ENCODE results near the gene GARIN5B.

GARIN5B gene

GRCh38 chr19:55320844-55321419 lies 42.1 kb downstream of the GARIN5B start:
- TF ChIP-seq CTCF (IDR thresholded peaks at IDR 0.05; ENCODE audit: borderline replicate concordance, control extremely low read depth, extremely low read depth, insufficient read depth, missing control alignments), result no peak
- DNase-seq (ENCODE audit: low spot score), result no peak
- in situ Hi-C loops (cut with MboI; ENCODE audit: low sequenced_read_pairs, unreplicated experiment), result no loop called here

GRCh38 chr19:55319785-55320184 lies 43.3 kb downstream of the GARIN5B start:
- in situ Hi-C loops (cut with MboI; ENCODE audit: low sequenced_read_pairs, unreplicated experiment), result no loop called here
- no peak for TF ChIP-seq CTCF (IDR thresholded peaks at IDR 0.05; ENCODE audit: borderline replicate concordance, control extremely low read depth, extremely low read depth, insufficient read depth, missing control alignments)
- no peak for DNase-seq (ENCODE audit: low spot score)

DNA sequence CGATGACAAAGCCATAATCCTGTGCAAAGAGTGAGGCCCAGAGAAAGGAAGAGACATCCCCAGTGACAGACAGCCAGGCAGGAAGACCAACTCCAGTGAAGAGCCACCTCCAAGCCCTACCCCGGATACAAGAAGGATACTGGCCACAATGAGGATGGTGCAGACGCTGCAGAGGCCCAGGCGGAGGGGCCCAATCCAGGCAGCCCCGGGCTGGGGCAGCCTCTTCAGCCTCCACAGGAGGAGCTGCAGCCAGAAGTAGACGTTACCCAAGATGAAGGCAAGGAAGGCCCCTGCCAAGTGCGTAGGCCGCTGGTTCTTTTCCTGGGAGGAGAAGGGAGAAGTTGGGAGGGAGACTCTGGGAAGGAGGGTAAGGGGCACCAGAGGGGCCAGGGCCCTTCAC lies 46.4 kb downstream of the GARIN5B start:
- DNase-seq (ENCODE audit: low spot score), result no peak
- in situ Hi-C loops (cut with MboI; ENCODE audit: low sequenced_read_pairs, unreplicated experiment), result no loop called here
- TF ChIP-seq CTCF (IDR thresholded peaks at IDR 0.05; ENCODE audit: borderline replicate concordance, control extremely low read depth, extremely low read depth, insufficient read depth, missing control alignments), result no peak

- no peak for TF ChIP-seq CTCF (IDR thresholded peaks at IDR 0.05; ENCODE audit: borderline replicate concordance, control extremely low read depth, extremely low read depth, insufficient read depth, missing control alignments)
- in situ Hi-C loops (cut with MboI; ENCODE audit: low sequenced_read_pairs, unreplicated experiment), result no loop called here
- no peak for DNase-seq (ENCODE audit: low spot score)
Observed at GRCh38 chr19:55315956-55316525, 47.0 kb downstream of the GARIN5B start.

DNA sequence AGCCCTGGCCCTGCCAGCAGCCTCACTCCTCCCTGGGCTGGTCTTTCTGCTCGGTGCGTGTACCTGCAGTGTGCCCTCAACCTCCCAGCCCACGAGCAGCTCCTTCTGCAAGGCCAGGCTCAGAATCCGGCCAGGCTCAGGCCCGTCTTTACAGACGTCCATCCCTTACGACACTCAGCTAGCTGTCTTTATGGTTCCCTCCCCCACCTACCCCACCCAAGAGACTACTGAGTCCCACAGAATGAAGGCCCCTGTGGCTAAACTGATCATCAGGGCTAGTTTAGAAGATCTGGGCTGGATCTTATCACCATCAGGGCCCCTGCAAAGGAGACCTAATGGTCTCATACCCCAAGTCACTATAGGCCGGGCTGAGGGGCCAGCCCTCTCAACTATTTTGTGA lies 48.7 kb downstream of the GARIN5B start:
- no peak for DNase-seq (ENCODE audit: low spot score)
- TF ChIP-seq CTCF (IDR thresholded peaks at IDR 0.05; ENCODE audit: borderline replicate concordance, control extremely low read depth, extremely low read depth, insufficient read depth, missing control alignments), result no peak
- in situ Hi-C loops (cut with MboI; ENCODE audit: low sequenced_read_pairs, unreplicated experiment), result no loop called here

DNA sequence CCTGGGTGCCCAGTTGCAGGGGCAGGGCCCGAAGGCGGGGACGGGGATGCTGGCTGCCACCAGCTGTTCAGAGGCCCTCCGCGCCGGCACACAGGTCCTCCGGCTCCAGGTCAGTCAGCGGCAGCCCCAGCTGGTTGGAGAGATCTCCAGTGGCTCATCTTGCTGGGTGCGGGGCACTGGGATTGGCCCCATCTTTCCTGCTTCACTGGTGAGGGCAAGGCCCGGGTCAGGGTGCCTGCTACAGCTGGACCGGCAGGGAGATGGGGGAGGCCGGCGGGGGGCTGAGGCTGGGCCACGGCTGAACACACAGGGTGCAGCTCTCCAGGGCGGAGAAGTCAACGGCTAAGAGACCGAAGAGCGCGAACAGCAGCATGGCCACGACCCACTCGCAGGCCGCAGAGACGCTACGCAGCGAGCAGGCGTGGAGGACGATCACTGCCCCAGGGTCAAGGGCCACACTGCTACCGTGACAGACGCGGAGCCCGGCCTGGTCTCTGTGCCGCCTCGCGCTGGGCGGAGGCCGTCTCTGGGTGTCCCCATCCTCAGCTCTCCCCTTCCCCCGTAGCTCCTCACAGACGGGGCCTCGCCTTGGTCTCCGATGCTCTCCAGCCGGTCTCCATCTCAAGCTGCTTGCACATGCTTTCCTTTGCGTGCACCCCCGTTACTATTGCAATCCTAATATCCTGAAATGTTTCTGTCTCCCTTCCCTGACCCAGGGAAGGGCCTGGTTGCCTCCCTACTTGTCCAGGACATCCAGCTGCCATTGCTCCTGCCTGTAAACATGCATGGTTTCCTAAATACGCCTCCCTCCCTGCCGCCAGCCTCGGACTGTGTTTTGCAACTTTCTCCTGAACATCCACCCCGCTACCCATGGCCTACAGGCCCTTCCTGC lies 50.2 kb downstream of the GARIN5B start:
- in situ Hi-C loops (cut with MboI; ENCODE audit: low sequenced_read_pairs, unreplicated experiment), result no loop called here
- DNase-seq (ENCODE audit: low spot score), result no peak
- TF ChIP-seq CTCF (IDR thresholded peaks at IDR 0.05; ENCODE audit: borderline replicate concordance, control extremely low read depth, extremely low read depth, insufficient read depth, missing control alignments), result no peak

Measured in GM13976 (cell line).